OCI-LY3 (cell line): ENCODE results near the gene EGFL7.

Source experiments
- CTCF ChIP-seq: fragments of 200-600, 300-600 bp; sonication (generic); IDR thresholded peaks from 2 replicates; pipeline ENCODE4 v1.5.1; 2014; ENCODE audit warnings: antibody characterized with exemption, low read length, low read depth
- EZH2phosphoT487 ChIP-seq: fragments of 200-600 bp; shearing (Covaris generic); IDR thresholded peaks from 2 replicates; pipeline ENCODE4 v1.6.1; 2018; ENCODE audit warnings: antibody characterized with exemption, mixed run types, low read depth

- TF ChIP-seq CTCF = no peak
- no peak for TF ChIP-seq EZH2phosphoT487
These were observed 7.1 kb upstream of the EGFL7 start for GRCh38 chr9:136655536-136656182.
